ENCODE results near the gene SH3PXD2A. TPM values are rescaled to one million over a fixed set of nuclear protein-coding genes. Genes with fewer than 3 reads are reported as not detected.

The SH3PXD2A gene
- total RNA-seq, 1 experiment from 2014 or later, result 13.2 TPM

DNA sequence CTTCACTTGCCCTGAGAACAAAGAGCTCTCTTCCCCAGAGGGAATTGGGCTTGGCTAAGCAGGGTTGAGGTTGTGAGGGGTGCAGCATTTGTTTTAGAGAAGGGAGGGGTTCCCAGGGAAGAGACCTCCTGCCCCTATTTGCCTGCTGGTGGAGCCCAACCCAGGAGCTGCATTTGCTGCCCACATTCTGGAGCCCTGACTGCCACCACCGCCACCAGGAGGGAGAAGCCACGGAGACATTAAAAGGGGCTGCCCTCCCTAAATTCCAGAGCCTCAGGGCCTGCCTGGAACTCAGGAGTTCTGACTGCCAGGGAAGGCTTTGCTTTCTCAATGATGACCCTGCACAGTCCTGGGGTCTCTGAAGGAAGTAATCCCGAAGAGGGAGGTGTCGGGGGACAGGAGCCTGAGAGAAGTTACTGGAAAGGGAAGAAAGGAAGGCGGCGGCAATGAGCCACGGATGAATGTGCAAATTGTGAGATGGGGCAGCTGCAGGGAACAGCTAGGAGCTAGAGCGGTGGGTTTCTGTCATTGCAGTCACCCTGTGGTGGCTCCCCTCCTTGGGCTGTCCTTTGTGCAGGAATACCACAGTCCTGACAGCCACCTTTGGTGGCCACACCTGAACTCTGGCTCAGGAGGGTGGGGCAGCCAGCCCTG lies 310.6 kb downstream of the SH3PXD2A start:
- H3K9me3 Mint-ChIP-seq (ENCODE audit: unreplicated experiment), result no peaks in the 10 kb centered on the region
- CTCF ChIA-PET, result interaction anchor here (0.6 kb wide), 1 partner anchor 633 kb away, joined by 3 read pairs; no protein-coding TSS in a partner anchor
- DNase-seq (ENCODE audit: unreplicated experiment), result no peak
- no peak overlapping the region for H3K4me3 Mint-ChIP-seq (ENCODE audit: unreplicated experiment)
- POLR2A ChIA-PET, result no interaction called here
- no peak overlapping the region for H3K27ac Mint-ChIP-seq (ENCODE audit: low read depth, unreplicated experiment)
- TF ChIP-seq, protein P1, sequence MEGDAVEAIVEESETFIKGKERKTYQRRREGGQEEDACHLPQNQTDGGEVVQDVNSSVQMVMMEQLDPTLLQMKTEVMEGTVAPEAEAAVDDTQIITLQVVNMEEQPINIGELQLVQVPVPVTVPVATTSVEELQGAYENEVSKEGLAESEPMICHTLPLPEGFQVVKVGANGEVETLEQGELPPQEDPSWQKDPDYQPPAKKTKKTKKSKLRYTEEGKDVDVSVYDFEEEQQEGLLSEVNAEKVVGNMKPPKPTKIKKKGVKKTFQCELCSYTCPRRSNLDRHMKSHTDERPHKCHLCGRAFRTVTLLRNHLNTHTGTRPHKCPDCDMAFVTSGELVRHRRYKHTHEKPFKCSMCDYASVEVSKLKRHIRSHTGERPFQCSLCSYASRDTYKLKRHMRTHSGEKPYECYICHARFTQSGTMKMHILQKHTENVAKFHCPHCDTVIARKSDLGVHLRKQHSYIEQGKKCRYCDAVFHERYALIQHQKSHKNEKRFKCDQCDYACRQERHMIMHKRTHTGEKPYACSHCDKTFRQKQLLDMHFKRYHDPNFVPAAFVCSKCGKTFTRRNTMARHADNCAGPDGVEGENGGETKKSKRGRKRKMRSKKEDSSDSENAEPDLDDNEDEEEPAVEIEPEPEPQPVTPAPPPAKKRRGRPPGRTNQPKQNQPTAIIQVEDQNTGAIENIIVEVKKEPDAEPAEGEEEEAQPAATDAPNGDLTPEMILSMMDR (IDR thresholded peaks at IDR 0.05; ENCODE audit: unreplicated experiment), result no peak
- no TSS peak for BruUV-seq (replicated peaks)
- peaks cover 30% of the 10 kb centered on the region for H3K27me3 Mint-ChIP-seq (ENCODE audit: insufficient read depth, unreplicated experiment)
- intact Hi-C loops (cut with micrococcal nuclease), result no loop called here
- no peaks in the 10 kb centered on the region for H3K4me1 Mint-ChIP-seq (ENCODE audit: insufficient read depth, unreplicated experiment)
- no peaks in the 10 kb centered on the region for H3K36me3 Mint-ChIP-seq (ENCODE audit: insufficient read depth, unreplicated experiment)

Other genes with a start within 250 kb of the SH3PXD2A start
- gene STN1, start 62.6 kb upstream of the SH3PXD2A start, total RNA-seq (2022), result 31.8 and 46.7 TPM in 2 replicates
- gene SLK, start 111.6 kb upstream of the SH3PXD2A start, total RNA-seq (2022), result 57.3 and 71.9 TPM in 2 replicates
- gene COL17A1, start 230.3 kb upstream of the SH3PXD2A start, total RNA-seq (2022), result 514 and 563 TPM in 2 replicates

Measured in MCF 10A (cell line).